HG03439 (cell line): ENCODE data around the gene INPP4A.

Source experiments
- ATAC-seq: cut with Tn5 transposase; IDR thresholded peaks from one replicate; pipeline ENCODE4 v1.9.1; 2021; ENCODE audit warnings: mild to moderate bottlenecking, moderate library complexity; ENCODE audit not compliant: unreplicated experiment

INPP4A gene

DNA sequence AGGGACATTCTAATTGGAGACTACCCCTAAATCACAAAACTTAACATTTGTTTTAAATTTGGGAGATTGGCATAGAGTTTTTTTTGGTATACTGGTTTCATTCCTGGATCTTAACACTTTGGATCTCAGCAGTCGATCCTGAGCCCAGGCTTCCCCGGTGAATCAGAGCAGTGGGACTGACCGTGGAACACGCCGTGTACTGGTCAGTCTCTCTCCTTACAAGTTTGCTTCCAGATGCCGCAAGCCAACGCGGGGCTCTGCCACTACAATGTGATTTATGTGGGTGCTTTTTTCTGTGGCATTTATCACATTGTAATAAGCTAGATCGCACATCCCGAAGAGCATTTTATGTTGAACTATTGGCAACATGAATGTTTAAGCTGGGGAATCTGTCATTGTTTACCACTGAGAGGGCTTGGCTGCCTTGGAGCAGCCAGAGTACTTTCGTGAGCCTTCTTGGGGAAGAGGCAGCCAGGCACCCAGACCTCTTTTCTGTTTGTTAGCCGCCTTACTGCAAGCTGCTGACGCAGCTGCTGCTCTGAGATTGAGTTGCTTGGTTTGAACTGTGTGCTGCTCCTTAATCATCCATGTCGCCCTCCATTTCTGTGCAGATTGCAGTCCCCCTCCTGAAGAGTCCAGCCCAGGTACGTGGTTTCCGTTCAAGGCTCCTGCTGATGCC, 114.3 kb downstream of the INPP4A start:
- no peak for ATAC-seq

DNA sequence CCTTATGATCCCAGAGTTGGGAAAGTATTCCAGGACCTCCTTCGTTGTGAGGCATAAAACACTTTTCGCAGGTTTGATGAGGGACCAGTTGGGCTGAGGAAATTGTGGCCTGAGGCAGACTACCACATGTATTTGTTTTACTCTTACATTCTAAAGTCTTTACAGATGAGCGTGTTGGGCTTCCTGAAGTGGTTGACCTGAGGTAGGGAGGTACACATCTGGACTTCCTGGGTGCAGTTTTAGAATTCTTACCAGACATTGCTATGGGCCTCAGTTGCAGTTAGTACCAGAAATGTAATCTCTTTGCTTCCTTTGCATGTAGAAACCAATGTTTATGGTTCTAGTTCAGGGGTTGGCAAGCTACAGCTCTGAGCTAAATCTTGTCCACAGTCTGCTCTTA, 114.9 kb downstream of the INPP4A start:
- no peak for ATAC-seq

DNA sequence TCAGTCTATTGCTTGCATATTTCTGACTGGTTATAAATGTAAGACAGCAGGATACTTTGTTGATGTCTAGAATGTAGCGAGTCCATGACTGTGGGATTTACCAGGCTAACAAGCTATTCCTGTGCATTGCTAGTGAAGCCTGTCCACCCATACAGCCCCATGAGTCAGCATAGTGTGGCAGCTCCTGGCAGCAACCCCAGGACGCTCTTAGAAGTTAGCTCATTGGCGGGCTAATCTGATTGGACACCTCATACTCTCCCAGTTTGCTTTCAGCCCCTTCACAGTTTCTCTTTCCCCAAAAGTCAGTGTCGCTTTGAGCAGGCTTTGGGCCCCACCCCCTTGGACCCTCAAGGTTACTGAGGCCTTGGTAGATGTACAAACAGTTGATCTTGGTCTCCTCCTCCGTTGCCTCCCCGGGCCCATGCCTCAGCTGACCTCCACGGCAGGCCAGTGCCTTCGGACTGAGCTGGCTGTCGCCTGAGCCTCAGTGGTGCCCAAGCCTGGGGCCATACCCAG, 115.7 kb downstream of the INPP4A start:
- no peak for ATAC-seq

DNA sequence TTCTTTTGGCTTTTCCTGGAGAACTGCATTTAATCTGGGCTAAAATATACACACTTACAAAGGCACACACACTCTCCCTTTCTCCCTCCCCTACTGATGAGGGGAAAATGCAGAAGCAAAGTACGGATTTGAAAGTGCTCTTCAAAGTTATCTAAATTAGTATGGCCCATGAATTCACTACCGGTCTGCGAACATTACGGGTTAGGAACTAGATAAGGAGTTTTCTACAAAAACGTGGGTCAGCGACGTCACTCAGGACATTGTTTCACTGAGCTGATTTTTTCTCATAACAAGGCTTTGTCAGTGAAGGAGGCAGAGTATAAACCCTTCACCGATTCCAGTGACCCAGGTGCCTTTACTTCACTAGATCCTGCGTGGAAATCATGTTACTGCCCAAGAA, 116.4 kb downstream of the INPP4A start:
- ATAC-seq = no peak

DNA sequence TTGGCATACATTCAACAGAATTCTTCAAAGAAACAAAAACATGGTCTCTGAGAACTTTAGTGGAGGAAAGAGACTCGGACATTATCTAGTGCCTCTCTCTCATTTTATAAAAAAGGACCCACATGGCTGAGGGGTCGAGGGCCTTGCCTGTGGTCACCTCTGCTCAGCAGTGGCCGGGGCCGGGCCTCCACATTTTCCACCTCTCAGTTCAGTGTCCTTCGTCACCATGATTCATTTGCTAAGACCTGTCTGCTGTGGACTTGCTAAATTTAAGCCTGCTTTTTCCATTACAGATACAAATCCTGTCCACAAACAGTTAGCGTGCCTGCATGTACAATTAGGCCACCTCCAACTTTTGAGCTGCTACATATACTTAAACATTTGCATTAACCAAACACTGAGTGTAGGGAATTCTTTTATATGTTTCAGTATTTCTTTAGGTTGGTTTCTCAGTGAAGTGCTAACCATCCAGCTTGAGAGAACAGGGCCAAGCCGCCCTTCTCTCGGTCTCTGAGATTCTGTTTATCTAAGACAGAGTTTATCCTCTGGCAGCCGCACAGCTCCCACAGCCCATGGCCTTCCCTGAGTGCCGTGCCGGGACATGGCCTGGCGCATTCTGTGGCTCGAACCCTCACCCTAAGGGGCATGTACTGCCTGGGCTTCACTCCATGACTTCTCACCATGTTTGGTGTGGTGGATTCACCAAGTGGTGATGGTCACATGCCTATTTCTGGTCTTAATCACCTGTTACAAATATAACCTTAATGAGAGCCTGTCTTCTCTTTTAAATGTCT, 117.4 kb downstream of the INPP4A start:
- ATAC-seq = no peak

DNA sequence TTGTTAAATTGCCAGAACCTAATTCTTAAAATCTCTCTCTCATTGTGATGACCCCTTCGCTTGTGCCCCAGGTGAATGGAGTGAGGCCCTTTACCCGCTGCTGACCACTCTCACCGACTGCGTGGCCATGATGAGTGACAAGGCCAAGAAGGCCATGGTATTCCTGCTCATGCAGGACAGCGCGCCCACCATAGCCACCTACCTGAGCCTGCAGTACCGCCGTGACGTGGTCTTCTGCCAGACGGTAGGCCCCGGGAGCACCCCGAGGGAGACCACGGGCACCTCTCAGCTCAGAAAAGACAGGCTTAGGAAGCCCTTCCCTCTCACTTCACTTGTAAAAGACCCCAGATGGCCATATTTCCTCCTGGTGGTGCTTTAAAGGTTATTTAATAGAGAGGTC, 118.7 kb downstream of the INPP4A start:
- ATAC-seq = no peak

DNA sequence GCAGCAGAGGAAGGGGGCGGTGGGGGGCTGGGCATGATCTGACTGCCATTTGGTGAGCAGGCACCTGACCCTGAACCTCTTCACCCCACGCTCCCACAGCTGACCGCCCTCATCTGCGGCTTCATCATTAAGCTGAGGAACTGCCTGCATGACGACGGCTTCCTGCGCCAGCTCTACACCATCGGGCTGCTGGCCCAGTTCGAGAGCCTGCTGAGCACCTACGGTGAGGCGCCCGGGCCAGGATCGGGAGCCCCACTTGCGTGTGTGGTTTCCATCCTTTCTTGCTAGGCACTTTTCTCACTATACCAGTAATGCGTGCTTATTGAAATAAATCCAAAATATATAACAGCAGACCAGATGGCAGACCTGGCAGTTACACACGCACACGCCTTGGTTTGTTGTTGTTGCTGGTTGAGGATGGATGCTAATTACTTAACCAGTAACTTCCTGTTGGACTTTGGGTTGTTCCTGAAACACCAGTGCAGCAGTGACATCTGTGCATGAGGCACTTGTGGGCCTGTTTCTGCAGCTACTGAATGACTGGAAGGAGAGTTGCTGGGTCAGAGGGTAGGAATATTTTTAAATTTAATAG, 120.0 kb downstream of the INPP4A start:
- no peak for ATAC-seq

DNA sequence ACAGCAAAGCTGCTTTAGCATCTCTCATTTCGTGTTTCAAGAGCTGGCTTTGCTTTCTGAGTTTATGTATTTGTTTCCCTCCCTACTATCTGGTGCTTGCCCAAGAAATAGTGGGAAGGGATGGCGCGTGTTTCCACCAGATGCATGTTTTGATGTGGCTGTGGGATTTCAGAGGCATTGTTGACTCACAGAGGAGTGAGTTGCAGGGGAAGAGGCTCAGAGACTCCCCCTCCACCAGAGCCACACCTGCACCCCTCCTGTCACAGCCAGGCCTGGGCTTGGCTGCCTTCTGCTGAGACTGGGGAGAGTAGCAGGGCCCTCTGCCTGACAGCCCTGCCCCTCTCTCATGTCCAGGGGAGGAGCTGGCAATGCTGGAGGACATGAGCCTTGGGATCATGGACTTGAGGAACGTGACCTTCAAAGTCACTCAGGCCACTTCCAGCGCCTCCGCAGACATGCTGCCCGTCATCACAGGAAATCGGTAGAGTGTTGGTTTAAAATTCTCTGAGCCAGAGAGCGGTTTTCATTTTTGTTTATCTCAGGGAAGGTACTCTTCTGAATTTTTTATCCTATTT, 120.7 kb downstream of the INPP4A start:
- no peak for ATAC-seq

DNA sequence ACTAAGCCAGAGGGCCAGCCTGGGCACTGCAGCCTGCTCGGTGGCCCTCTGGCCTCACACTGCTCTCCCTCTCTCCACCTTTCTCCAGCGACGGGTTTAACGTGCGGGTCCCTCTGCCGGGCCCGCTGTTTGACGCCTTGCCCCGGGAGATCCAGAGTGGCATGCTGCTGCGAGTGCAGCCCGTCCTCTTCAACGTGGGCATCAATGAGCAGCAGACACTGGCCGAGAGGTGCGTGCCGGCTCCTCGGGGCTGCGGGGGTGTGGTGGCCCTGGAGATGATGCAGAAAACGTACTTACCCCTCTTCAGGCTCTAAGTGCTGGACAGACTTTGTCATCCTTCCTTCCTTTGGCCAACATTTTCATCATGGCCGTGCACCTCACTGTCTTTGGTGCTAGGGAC, 121.3 kb downstream of the INPP4A start:
- ATAC-seq = no peak

DNA sequence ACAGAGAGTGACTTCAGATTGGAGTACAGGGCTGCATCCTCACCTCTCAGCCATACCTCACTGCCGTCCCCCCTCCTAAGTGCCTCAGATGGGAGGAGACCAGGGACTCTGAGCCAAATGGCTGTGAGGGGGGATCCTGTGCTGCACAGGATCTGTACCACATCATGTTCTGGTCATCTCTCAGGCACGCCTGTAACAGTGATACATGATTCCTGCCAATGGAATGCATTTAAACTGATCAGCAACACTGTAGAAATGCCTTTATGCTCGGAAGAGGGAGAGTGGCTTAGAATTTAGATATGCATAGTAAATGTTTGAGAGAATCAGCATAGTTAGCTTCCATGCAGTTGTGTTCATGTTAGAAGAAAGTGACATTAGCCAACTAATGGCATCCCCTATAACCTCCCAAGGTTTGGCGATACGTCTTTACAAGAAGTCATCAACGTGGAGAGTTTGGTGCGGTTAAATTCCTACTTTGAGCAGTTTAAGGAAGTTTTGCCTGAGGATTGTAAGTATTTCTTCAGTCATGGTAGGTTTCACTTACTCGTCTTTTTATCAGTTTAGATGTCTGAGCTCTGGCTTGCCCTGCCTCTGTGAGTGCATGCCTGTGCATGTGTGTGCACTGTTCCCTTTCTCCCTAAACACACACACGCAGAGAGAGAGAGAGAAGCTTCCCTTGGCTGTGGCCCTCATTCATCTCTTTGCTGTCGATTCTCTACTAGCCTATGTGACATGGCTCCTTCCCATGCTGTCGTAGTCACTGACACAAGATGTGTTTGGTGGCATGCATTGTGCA, 123.7 kb downstream of the INPP4A start:
- ATAC-seq = no peak

DNA sequence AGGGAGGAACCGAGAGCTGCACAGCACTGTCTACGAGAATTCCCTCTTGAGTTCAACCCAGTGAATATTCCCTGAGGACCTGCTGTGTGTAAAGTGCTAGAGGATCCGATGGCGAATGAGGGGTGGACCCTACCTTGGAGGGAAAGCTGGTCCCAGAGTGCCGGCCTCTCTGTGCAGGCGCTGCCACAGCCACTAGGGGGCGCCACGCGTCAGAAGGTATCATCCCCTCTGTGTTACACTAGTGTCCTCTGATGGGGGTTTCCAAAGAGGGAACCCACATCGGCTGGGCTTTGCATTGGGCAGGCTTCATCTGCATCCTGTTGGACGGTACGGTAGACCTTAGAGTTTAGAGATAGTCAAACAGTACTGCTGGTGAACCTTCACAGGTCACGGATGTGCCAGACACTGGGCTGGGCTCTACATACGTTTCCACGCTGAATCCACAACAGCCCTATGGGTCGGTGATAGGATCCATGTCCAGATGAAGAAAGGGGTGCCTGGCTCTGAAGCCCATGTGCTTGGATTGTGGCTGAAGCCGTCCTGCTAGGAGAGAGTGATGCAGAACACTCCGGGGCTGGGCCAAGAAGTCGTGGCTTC, 124.6 kb downstream of the INPP4A start:
- peak; percentile 56 for ATAC-seq

DNA sequence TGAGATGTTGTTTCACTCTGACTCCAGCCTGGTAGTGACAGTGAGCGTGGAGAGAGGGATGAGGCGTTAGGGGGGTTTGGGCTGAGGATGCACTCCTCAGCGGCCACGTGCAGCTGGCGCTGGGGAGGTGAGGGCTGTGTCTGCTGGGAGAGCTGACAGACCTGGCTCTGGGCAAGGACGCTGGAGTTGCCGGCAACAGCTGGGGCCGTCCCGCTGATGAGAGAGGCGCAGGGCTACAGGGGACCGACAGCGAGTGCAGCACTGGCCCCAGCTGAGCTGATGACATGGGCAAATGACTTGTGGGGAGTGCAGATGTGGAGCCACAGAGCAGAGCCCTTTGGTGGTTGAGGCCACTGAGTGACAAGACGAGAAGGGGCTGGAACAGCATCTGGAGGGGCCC, 125.3 kb downstream of the INPP4A start:
- no peak for ATAC-seq

DNA sequence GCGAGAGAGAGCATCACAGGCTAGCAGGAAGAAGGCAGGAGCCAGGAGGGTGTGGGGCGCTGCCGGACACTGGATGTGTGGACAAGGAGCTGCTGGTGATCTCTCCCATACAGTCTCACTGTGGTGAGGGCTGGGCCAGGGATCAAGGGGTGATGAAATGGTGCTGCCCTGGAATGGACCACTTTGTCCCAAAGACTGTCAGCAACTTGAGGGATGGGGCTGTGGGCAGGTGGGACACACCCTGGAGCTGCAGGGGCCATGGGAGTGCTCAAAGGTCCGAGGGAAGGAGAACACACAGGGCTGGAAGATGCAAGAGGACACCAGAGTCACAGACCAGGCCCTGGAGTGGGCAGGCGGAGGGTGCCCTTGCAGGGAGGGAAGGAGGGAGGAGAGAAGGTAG, 125.7 kb downstream of the INPP4A start:
- ATAC-seq = no peak

DNA sequence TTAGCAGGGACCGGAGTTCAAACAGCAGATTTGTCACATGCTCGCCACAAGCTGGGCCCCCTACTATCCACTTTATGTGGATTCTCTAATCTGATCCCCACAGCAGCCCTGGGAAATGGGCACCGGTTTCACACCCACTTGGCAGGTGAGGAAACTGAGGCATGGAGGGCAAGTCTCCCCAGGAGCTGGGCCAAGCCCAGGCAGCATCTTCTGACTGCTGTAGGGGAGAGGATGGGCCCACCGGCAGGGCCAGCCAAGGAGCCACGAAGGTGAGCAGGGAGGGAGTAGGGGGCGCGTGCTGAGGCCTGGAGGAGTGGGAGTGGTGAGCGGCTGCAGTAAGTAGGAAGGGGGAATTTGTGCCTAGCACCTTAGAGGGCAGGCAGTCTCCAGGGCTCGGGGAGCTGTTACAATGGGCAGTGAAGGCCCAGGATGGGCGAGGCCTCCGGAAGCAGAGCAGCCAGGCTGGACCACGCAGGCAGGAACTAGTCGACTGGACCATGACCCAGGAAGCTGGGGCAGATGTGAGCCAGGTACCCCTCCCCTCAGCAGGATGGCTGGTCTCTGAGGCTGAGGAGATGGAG, 126.6 kb downstream of the INPP4A start:
- no peak for ATAC-seq

DNA sequence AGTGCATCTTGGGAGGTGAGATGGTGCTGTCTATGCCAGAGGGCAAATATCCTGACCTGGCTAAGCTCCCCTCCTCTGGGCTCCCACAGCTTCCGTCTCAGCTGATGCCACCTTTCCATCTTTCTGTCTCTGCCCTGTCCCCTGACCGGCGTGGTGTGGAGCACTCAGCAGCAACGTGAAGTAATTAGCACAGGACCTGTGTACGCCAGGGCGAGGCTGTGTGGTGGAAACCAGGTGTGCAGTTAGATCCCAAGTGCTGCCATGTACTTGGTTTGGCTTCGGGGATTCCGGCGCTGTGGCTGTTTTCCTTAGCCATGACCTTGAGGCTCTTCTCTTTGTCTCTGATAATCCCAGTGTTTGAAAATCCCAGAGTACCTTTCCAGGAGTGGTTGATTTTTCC, 127.1 kb downstream of the INPP4A start:
- no peak for ATAC-seq

DNA sequence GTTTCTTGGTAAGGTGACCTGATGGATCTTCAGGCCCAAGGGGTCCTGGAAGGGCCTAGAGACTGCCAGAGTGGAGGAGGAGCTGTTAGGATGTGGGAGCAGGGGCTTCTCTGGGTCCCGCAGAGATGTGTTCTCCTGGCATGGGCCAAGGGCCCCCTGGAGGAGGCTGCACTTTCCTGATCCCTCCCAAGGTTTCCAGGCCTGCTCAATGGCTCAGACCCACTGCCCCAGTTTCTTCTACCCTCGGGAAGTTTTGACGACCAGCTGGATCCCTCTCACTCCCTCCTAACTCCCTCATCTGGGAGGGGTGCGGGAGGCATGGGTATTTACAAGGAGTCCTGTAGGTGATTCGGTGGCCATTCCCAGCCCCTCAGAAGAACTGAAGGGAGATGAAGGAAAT, 127.6 kb downstream of the INPP4A start:
- ATAC-seq = no peak

DNA sequence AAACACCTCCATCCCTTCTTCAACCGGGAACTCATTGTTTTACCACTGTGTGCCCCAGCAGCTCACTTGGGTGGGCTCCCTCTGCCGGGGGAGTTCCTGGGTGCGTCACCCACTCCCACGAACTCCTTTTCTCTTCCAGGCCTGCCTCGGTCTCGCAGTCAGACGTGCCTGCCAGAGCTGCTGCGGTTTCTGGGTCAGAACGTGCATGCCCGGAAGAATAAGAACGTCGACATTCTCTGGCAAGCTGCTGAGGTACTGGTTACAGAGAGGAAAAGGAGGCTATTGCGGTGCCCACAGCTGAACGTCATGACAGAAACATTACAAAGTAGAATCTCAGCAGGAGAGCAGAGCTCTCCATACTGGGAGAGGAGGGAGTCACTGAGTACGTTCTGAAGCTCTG, 128.0 kb downstream of the INPP4A start:
- ATAC-seq = no peak

DNA sequence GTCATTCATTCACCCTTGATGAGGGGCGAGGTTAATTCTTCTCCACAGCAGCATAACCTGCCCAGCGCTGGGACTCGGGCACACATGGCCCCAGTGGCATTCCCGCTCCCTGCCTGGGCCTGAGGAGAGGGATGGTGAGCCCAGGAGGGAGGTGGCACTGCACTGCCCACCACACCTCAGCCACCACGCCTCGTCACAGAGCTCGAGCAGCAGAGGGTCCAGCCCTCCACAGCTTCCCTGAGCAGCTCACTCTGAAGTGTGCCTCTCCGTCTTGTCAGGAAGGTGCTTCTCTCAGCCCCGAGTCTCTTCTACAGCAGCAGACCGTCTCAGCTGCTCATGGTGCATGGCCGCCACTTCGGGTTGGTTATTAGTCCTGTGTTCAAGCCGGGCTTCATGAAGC, 128.8 kb downstream of the INPP4A start:
- ATAC-seq = no peak

DNA sequence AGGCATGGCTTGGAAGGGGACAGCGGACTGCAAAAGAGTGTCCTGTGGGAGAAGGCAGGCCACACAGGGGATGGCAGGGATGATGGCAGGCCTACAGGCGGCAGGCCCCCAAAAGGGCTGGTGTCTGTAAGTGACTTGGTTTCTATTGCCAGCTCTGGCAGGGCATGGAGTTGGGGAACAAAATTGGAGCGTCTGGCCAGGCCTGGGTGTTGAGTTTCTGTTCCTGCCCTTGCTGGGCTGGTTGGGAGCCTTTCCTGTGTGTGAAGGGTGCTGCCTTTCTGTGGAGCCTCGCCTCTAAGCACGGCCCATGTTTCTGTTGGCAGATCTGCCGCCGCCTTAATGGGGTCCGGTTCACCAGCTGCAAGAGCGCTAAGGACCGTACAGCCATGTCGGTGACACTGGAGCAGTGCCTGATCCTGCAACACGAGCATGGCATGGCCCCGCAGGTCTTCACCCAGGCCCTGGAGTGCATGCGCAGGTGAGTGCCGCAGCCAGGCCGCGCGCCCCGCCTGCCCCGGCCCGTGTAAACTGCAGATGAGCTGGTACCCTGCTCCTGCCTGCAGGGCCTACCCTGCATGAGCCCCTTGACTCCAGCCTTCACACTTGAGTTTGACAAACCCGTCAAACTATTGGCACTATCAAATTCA, 132.1 kb downstream of the INPP4A start:
- no peak for ATAC-seq

DNA sequence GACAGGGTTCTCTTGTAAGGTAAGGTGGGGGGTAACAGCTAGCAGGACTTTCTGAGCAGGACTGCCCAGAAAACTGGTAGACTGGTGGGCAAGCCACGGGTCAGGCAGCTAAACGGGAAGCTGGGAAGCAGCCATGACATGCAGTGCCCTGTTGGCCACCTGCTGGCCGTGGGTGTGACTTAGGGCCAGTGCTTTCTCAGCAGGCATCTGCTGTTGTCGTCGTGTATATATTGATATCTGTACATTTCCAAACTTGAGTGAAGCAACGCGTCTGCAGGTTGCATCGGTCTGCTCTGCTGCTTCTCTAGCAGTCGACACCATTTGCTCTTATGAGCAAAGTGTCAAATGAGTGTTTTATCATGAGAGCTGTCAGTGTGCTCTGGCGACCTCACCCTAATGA, 132.7 kb downstream of the INPP4A start:
- ATAC-seq = no peak
